Neural progenitor cell (in vitro differentiated cells): ENCODE results near the gene COL11A2. TPM values are rescaled to one million over a fixed set of nuclear protein-coding genes. Genes with fewer than 3 reads are reported as not detected.
A peak's percentile ranks its signal among the peaks of the same experiment; 100 is the strongest.

ENCODE experiments used
- DNase-seq: peaks from one replicate; pipeline ENCODE4 v3.0.0-alpha.2; 2016; ENCODE audit warnings: low spot score
- H2AFZ ChIP-seq: fragments of 200-600 bp; sonication (generic); replicated peaks from 2 replicates; pipeline ENCODE4 v1.6.1; 2016; ENCODE audit warnings: antibody characterized with exemption
- H3F3A ChIP-seq: fragments of 200-600 bp; sonication (generic); 2 replicates; pipeline ENCODE4 v1.6.1; 2016; ENCODE audit warnings: antibody characterized with exemption, low read depth
- H3K27ac ChIP-seq: fragments of 200-600 bp; sonication (generic); 2 replicates; pipeline ENCODE4 v1.5.1; 2016; ENCODE audit warnings: mild to moderate bottlenecking
- H3K27me3 ChIP-seq: fragments of 200-600 bp; sonication (generic); 2 replicates; pipeline ENCODE4 v1.6.1; 2016; ENCODE audit warnings: mild to moderate bottlenecking, moderate library complexity
- H3K36me3 ChIP-seq: fragments of 200-600 bp; sonication (generic); 2 replicates; pipeline ENCODE4 v1.5.1; 2016
- H3K4me1 ChIP-seq: fragments of 200-600 bp; sonication (generic); 2 replicates; pipeline ENCODE4 v1.6.1; 2016; ENCODE audit warnings: mixed run types
- H3K4me2 ChIP-seq: fragments of 200-600 bp; sonication (generic); 2 replicates; pipeline ENCODE4 v1.6.1; 2016
- H3K4me3 ChIP-seq: fragments of 200-600 bp; sonication (generic); 2 replicates; pipeline ENCODE4 v1.5.1; 2016
- H3K79me2 ChIP-seq: fragments of 200-600 bp; sonication (generic); 2 replicates; pipeline ENCODE4 v1.6.1; 2016; ENCODE audit warnings: low read depth
- H3K9ac ChIP-seq: fragments of 200-600 bp; sonication (generic); 2 replicates; pipeline ENCODE4 v1.6.1; 2016
- H3K9me3 ChIP-seq: fragments of 200-600 bp; sonication (generic); 2 replicates; pipeline ENCODE4 v1.5.1; 2016; ENCODE audit warnings: low read depth
- H4K20me1 ChIP-seq: fragments of 200-600 bp; sonication (generic); 2 replicates; pipeline ENCODE4 v1.6.1; 2016; ENCODE audit warnings: low read depth
- H3K27ac Mint-ChIP-seq: 3 replicates; pipeline ENCODE4 v1.8.0; 2021; ENCODE audit warnings: mixed read lengths
- H3K27me3 Mint-ChIP-seq: 2 replicates; pipeline ENCODE4 v1.8.0; 2022; ENCODE audit warnings: low read depth, mild to moderate bottlenecking, inconsistent platforms, moderate library complexity, mixed read lengths; ENCODE audit not compliant: insufficient read depth
- H3K36me3 Mint-ChIP-seq: 3 replicates; pipeline ENCODE4 v1.8.0; 2021; ENCODE audit warnings: mixed read lengths
- H3K4me1 Mint-ChIP-seq: 3 replicates; pipeline ENCODE4 v1.8.0; 2021; ENCODE audit warnings: mixed read lengths
- H3K4me3 Mint-ChIP-seq: 3 replicates; pipeline ENCODE4 v1.8.0; 2021; ENCODE audit warnings: mild to moderate bottlenecking, moderate library complexity, mixed read lengths
- H3K9me3 Mint-ChIP-seq: 3 replicates; pipeline ENCODE4 v1.8.0; 2020; ENCODE audit warnings: mixed read lengths
- EZH2 ChIP-seq: fragments of 200-600 bp; sonication (generic); IDR thresholded peaks from 2 replicates; pipeline ENCODE4 v1.6.1; 2017; ENCODE audit warnings: antibody characterized with exemption, mild to moderate bottlenecking, moderate library complexity
- EZH2phosphoT487 ChIP-seq: fragments of 200-600 bp; sonication (generic); IDR thresholded peaks from 2 replicates; pipeline ENCODE4 v1.6.1; 2017; ENCODE audit warnings: antibody characterized with exemption
- microRNA counts: library from miRNA; unstranded; fragments of <30 nt; microRNA quantifications from one replicate; lab custom pipeline; 2016
- microRNA-seq: library from miRNA; unstranded; fragments of <30 nt; microRNA quantifications from one replicate; pipeline ENCODE4, GENCODE V29; 2016
- small RNA-seq: library from RNA; depleted of rRNA; stranded (forward); fragments of <200 nt; gene quantifications from one replicate; pipeline ENCODE3, GENCODE V24; 2015
- total RNA-seq: library from RNA; depleted of rRNA; stranded (reverse); fragments of >200 nt; gene quantifications from 2 replicates; pipeline ENCODE4 v1.2.3, GENCODE V29; 2015; ENCODE audit warnings: low replicate concordance
- TF ChIP-seq, protein P1 (sequence below): fragments of 200-600 bp; sonication (generic); IDR thresholded peaks from 2 replicates; pipeline ENCODE4 v1.5.1; 2017; ENCODE audit warnings: antibody characterized with exemption, mild to moderate bottlenecking

Gene COL11A2
- total RNA-seq, 1 donor from 2014 or later, result 0.49 TPM

- peak; percentile 60 for DNase-seq
- Histone ChIP-seq H3K27me3 (peaks cover 41% of the 10 kb centered on the region), H3K4me3 (peak overlapping the region; percentile 52), H3K4me1 (peaks cover 8% of the 10 kb centered on the region), H3K27ac (no peak overlapping the region), H3K9me3 (no peaks in the 10 kb centered on the region), H3K9ac (no peak overlapping the region), H3K36me3 (no peaks in the 10 kb centered on the region), H3K4me2 (peak overlapping the region; percentile 82), H3K79me2 (no peaks in the 10 kb centered on the region), H2AFZ (peak overlapping the region; percentile 65), H3F3A (peaks cover 30% of the 10 kb centered on the region), H4K20me1 (no peaks in the 10 kb centered on the region)
- Mint-ChIP-seq H3K27me3 (peaks cover 24% of the 10 kb centered on the region), H3K36me3 (no peaks in the 10 kb centered on the region), H3K4me1 (peaks cover 14% of the 10 kb centered on the region), H3K4me3 (peak overlapping the region; percentile 85), H3K27ac (peak overlapping the region; percentile 66), H3K9me3 (no peaks in the 10 kb centered on the region)
- no peak for TF ChIP-seq EZH2phosphoT487
- no peak for TF ChIP-seq EZH2
- TF ChIP-seq, protein P1, sequence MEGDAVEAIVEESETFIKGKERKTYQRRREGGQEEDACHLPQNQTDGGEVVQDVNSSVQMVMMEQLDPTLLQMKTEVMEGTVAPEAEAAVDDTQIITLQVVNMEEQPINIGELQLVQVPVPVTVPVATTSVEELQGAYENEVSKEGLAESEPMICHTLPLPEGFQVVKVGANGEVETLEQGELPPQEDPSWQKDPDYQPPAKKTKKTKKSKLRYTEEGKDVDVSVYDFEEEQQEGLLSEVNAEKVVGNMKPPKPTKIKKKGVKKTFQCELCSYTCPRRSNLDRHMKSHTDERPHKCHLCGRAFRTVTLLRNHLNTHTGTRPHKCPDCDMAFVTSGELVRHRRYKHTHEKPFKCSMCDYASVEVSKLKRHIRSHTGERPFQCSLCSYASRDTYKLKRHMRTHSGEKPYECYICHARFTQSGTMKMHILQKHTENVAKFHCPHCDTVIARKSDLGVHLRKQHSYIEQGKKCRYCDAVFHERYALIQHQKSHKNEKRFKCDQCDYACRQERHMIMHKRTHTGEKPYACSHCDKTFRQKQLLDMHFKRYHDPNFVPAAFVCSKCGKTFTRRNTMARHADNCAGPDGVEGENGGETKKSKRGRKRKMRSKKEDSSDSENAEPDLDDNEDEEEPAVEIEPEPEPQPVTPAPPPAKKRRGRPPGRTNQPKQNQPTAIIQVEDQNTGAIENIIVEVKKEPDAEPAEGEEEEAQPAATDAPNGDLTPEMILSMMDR, result no peak
Measured at GRCh38 chr6:33116417-33116816, 75.8 kb downstream of the COL11A2 start.

DNA sequence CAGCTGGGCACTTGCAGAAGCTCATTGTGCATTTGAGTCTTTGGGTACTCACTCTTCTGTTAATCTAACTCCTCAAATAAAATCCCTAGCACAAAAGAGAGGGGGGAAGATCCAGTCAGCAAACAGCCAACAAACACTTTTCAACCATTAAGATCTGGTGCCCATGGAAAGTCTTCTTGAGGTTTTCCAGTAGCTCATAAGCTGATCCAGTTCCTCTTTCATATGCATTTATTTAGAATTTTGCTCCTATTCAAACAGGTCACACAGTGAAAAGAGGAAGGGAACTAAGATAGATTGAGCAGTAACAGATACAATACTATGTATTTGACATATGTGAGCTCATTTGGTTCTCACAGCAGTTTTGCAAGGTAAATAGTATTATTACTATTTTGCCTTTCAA lies 77.9 kb downstream of the COL11A2 start:
- Mint-ChIP-seq H3K27ac (no peak overlapping the region), H3K4me3 (no peak overlapping the region), H3K4me1 (peaks cover 14% of the 10 kb centered on the region), H3K27me3 (peaks cover 25% of the 10 kb centered on the region), H3K9me3 (no peaks in the 10 kb centered on the region), H3K36me3 (no peaks in the 10 kb centered on the region)
- Histone ChIP-seq H2AFZ (no peak overlapping the region), H3K9me3 (no peaks in the 10 kb centered on the region), H3F3A (peaks cover 29% of the 10 kb centered on the region), H3K9ac (no peak overlapping the region), H3K27ac (no peak overlapping the region), H3K27me3 (peaks cover 55% of the 10 kb centered on the region), H3K4me3 (no peak overlapping the region), H3K36me3 (no peaks in the 10 kb centered on the region), H3K79me2 (no peaks in the 10 kb centered on the region), H4K20me1 (no peaks in the 10 kb centered on the region), H3K4me2 (no peak overlapping the region), H3K4me1 (peaks cover 8% of the 10 kb centered on the region)
- TF ChIP-seq, protein P1, result no peak
- TF ChIP-seq EZH2 (no peak), EZH2phosphoT487 (no peak)
- no peak for DNase-seq

DNA sequence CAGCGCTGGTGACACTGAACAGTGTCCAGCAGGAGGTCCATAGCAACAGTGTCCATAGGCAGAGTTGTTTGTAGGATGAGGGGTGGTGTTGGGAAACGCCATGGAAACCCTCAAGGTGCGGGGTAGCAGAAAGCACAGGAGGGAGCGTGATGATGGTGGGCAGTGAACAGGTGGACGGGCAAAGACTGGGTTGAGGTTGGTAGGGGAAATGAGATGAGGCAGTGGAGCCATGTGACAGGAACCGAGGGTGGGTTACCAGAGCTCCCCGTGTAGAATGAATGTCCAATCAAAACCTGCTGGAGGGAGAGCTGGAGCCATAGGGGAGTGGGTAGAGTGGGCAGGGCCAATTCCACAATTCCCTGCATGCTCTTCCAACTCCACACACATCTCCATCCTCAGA lies 78.5 kb downstream of the COL11A2 start:
- Histone ChIP-seq H2AFZ (no peak overlapping the region), H3K36me3 (no peaks in the 10 kb centered on the region), H4K20me1 (no peaks in the 10 kb centered on the region), H3K79me2 (no peaks in the 10 kb centered on the region), H3K9ac (no peak overlapping the region), H3K27ac (no peak overlapping the region), H3F3A (peaks cover 25% of the 10 kb centered on the region), H3K27me3 (peaks cover 61% of the 10 kb centered on the region), H3K4me1 (peaks cover 8% of the 10 kb centered on the region), H3K4me3 (no peak overlapping the region), H3K9me3 (no peaks in the 10 kb centered on the region), H3K4me2 (no peak overlapping the region)
- Mint-ChIP-seq H3K36me3 (no peaks in the 10 kb centered on the region), H3K4me1 (peaks cover 14% of the 10 kb centered on the region), H3K27ac (no peak overlapping the region), H3K4me3 (peak overlapping the region; percentile 20), H3K27me3 (peaks cover 28% of the 10 kb centered on the region), H3K9me3 (no peaks in the 10 kb centered on the region)
- no peak for DNase-seq
- TF ChIP-seq, protein P1, result no peak
- TF ChIP-seq EZH2, result no peak
- no peak for TF ChIP-seq EZH2phosphoT487

MicroRNAs encoded within 50 kb of the gene (microRNA counts, 767-probe panel; counts per million panel counts)
- microRNA hsa-miR-219-1-3p (lab: Ali Mortazavi, UCI) (460 counts per million, percentile 90 among the panel's probes with 10 or more counts), microRNA hsa-miR-219-5p (lab: Ali Mortazavi, UCI) (460 counts per million, percentile 90 among the panel's probes with 10 or more counts)

Small RNAs within 50 kb of the gene (microRNA-seq; reads per million reads assigned to microRNA genes)
- 10.9 reads per million, percentile 39 among the genes with 10 or more reads in this experiment for gene MIR219A1

Small RNAs within 50 kb of the gene (small RNA-seq; reads per million reads assigned to genes)
- gene MIR219A1 (3.2 reads per million, percentile 92 among the genes with 10 or more reads in this experiment), gene RNY4P10 (0.07 reads per million)

Other genes with a start within 250 kb of the COL11A2 start
- gene HLA-DMA, start 239.4 kb downstream of the COL11A2 start, total RNA-seq, result 5.1 and 11.9 TPM in 2 replicates
- 202 and 211 TPM in 2 replicates for gene BRD2, start 223.9 kb downstream of the COL11A2 start, total RNA-seq
- 38.0 and 52.2 TPM in 2 replicates for gene HLA-DOA, start 182.9 kb downstream of the COL11A2 start, total RNA-seq
- 1.5 and 2.8 TPM in 2 replicates for gene HLA-DPA1, start 118.8 kb downstream of the COL11A2 start, total RNA-seq
- 8.0 and 23.3 TPM in 2 replicates for gene HLA-DPB1, start 116.5 kb downstream of the COL11A2 start, total RNA-seq
- 10.2 and 21.7 TPM in 2 replicates for gene RXRB, start 8.2 kb upstream of the COL11A2 start, total RNA-seq
- 40.8 and 59.2 TPM in 2 replicates for gene SLC39A7, start 8.4 kb upstream of the COL11A2 start, total RNA-seq
- gene HSD17B8, start 12.2 kb upstream of the COL11A2 start, total RNA-seq, result 4.8 and 9.5 TPM in 2 replicates
- 12.1 and 20.2 TPM in 2 replicates for gene RING1, start 16.0 kb upstream of the COL11A2 start, total RNA-seq
- gene VPS52, start 79.4 kb upstream of the COL11A2 start, total RNA-seq, result 28.7 and 38.4 TPM in 2 replicates
- gene RPS18, start 79.6 kb upstream of the COL11A2 start, total RNA-seq, result 4,188 and 4,663 TPM in 2 replicates
- gene B3GALT4, start 84.7 kb upstream of the COL11A2 start, total RNA-seq, result 1.1 and 2.1 TPM in 2 replicates
- 31.1 and 43.5 TPM in 2 replicates for gene WDR46, start 96.8 kb upstream of the COL11A2 start, total RNA-seq
- 35.6 and 54.5 TPM in 2 replicates for gene PFDN6, start 97.1 kb upstream of the COL11A2 start, total RNA-seq
- 28.3 and 63.4 TPM in 2 replicates for gene RGL2, start 106.5 kb upstream of the COL11A2 start, total RNA-seq
- 1.7 and 6.3 TPM in 2 replicates for gene TAPBP, start 121.6 kb upstream of the COL11A2 start, total RNA-seq
- 5.7 and 26.7 TPM in 2 replicates for gene ZBTB22, start 125.3 kb upstream of the COL11A2 start, total RNA-seq
- 35.7 and 49.6 TPM in 2 replicates for gene DAXX, start 130.5 kb upstream of the COL11A2 start, total RNA-seq
- 93.9 and 179 TPM in 2 replicates for gene KIFC1, start 199.4 kb upstream of the COL11A2 start, total RNA-seq
- gene PHF1, start 218.5 kb upstream of the COL11A2 start, total RNA-seq, result 25.6 and 55.8 TPM in 2 replicates
- 118 and 186 TPM in 2 replicates for gene CUTA, start 225.6 kb upstream of the COL11A2 start, total RNA-seq
- gene SYNGAP1, start 227.6 kb upstream of the COL11A2 start, total RNA-seq, result 14.1 and 29.7 TPM in 2 replicates